Liver (tissue), 3 donors: ENCODE results near the gene KHDC3L.

ENCODE experiments used
- ATF3 ChIP-seq: IDR thresholded peaks from 2 replicates; pipeline ENCODE4 v1.6.1; 2016; ENCODE audit warnings: antibody characterized with exemption
- CTCF ChIP-seq: fragments of 150-350 bp; IDR thresholded peaks from 2 replicates; pipeline ENCODE4 v1.5.1; 2017; ENCODE audit warnings: improper control_type of control experiment, low read depth, low read length; ENCODE audit not compliant: missing input control
- EGR1 ChIP-seq, 2 donors: IDR thresholded peaks; 2 replicates each; pipeline ENCODE4 v1.6.1; 2016 to 2018; ENCODE audit warnings: antibody characterized with exemption in 2 of 2, low read depth in 2 of 2
- GABPA ChIP-seq, 2 donors: IDR thresholded peaks in 1 of 2; conservative IDR thresholded peaks in 1 of 2; 2 replicates each; pipeline ENCODE4 v1.6.1; 2016; ENCODE audit warnings: antibody characterized with exemption in 2 of 2, mild to moderate bottlenecking in 1 of 2, moderate library complexity in 1 of 2
- HNF4A ChIP-seq, 2 donors: conservative IDR thresholded peaks; 2 replicates each; pipeline ENCODE4 v1.6.1; 2016; ENCODE audit warnings: antibody characterized with exemption in 2 of 2, mild to moderate bottlenecking in 2 of 2
- JUND ChIP-seq, 2 donors: IDR thresholded peaks; 2 replicates each; pipeline ENCODE4 v1.6.1; 2016; ENCODE audit warnings: antibody characterized with exemption in 2 of 2
- RAD21 ChIP-seq, 2 donors: IDR thresholded peaks; 2 replicates each; pipeline ENCODE4 v1.6.1; 2016; ENCODE audit warnings: antibody characterized with exemption in 2 of 2, mild to moderate bottlenecking in 2 of 2
- REST ChIP-seq: IDR thresholded peaks from 2 replicates; pipeline ENCODE4 v1.6.1; 2016; ENCODE audit warnings: antibody characterized with exemption, mild to moderate bottlenecking
- TAF1 ChIP-seq: conservative IDR thresholded peaks from 2 replicates; pipeline ENCODE4 v1.6.1; 2016; ENCODE audit warnings: antibody characterized with exemption, mild to moderate bottlenecking
- YY1 ChIP-seq: IDR thresholded peaks from 2 replicates; pipeline ENCODE4 v1.6.1; 2016; ENCODE audit warnings: antibody characterized with exemption, mild to moderate bottlenecking
- donor health status: healthy.
- donor health status: healthy.

- TF ChIP-seq YY1 (no peak), CTCF (no peak), ATF3 (no peak), TAF1 (no peak), RAD21 (IDR thresholded peaks at IDR 0.05) (no peak), GABPA (IDR thresholded peaks at IDR 0.05 in 1 of 2, conservative IDR thresholded peaks at IDR 0.05 in 1 of 2) (no peak), EGR1 (IDR thresholded peaks at IDR 0.05; ENCODE audit: low read depth in 2 of 2) (no peak), JUND (IDR thresholded peaks at IDR 0.05) (no peak), REST (no peak), HNF4A (conservative IDR thresholded peaks at IDR 0.05) (no peak)
Measured at GRCh38 chr6:73363537-73363875, 1.0 kb downstream of the KHDC3L start.
